HG03571 (cell line): ENCODE data around the gene ARL16.
A peak's percentile ranks its signal among the peaks of the same experiment; 100 is the strongest.

ENCODE experiments used
- ATAC-seq: cut with Tn5 transposase; IDR thresholded peaks from one replicate; pipeline ENCODE4 v1.9.1; 2021; ENCODE audit not compliant: unreplicated experiment

The ARL16 gene, protein sequence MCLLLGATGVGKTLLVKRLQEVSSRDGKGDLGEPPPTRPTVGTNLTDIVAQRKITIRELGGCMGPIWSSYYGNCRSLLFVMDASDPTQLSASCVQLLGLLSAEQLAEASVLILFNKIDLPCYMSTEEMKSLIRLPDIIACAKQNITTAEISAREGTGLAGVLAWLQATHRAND

DNA sequence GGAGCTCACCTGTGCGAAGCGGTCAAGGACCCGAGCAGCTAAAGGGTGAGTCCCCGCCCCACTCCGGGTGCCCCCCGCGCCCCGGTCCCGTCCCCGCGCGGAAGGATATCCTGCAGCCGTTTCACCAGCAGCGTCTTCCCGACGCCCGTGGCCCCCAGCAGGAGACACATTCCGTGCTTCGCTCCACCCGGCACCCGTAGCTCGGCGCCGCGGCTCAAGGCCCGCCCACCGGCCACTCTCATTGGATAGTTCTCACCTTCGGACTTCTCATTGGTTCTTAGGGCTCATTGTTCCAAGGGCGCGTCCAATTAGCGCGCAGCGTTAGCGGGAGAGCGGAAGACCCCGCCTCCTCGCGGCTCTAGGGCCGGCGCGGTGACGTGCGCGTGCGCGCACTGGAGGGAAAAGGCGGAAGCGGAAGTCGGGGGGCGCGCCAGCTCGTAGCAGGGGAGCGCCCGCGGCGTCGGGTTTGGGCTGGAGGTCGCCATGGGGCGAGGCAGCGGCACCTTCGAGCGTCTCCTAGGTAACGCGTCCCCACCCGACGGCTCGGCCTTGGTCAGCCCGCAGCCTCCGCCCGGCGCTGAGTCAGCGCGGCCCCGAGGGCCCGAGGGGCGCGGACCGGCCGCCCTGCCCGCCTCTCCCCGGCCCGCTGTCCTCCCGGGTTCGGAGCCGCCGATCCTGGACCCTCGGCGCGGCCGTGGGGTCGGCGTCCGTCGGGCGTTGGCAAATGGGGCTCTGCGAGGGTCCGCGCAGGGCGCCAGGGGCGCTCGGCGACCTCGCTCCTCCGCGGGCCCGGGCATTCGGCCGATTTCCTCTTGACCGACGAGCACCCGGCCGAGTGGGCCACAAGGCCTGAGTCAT, at the start of gene ARL16, which contains the start of gene HGS:
ARL16 (minus strand) TSS at position 214 of the 858 bp plus-strand sequence; CDS start at position 170, 44 bp downstream.
HGS (plus strand) TSS at position 428 of the 858 bp plus-strand sequence; CDS start at position 484, 56 bp downstream.
- peak; percentile 88 for ATAC-seq

DNA sequence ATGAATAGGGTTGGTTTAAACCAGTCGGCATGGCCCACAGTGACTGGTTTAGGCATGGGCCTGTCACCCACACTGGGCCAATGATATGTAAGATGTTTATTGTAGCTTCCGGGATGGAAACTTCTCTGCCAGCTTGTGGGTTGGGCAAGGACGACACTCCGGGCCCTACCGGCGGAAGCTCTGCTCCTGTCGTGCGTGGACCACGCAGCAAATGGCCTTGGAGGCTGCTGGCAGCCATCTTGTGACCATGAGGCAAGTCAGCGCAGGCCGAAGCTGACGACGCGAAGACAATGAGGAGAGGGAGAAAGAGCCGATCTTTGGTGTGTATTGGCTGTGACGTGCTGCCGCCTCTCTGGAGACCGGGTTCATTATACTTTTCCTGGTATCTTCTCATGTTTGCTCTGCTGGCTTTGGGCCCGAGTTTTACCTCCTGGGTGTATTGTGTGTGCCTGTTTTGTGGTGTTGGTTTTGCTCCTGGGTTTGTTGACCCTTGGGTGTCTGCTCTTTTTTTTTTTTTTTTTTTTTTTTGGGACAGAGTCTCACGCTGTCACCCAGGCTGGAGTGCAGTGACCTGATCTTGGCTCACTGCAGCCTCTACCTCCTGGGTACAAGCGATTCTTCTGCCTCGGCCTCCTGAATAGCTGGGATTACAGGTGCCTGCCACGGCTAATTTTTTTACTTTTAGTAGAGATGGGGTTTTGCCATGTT, 43.9 kb upstream of the ARL16 start:
- no peak for ATAC-seq

DNA sequence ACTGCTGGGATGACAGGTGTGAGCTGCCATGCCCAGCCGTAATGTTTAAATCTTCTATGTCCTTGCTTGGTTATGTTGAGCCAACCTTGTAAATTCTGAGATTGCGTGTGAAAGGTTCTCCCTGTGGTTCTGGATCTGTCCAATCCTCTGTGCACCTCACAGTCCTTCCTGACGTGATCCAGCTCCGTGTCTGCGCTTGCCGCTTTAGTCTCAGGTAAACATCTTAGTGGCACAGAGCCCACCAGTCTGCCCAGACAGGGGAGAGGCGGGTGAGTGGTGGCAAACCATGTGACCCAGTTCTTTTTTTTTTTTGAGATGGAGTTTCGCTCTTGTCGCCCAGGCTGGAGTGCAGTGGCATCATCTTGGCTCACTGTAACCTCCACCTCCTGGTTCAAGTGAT, 42.4 kb upstream of the ARL16 start:
- ATAC-seq = no peak

DNA sequence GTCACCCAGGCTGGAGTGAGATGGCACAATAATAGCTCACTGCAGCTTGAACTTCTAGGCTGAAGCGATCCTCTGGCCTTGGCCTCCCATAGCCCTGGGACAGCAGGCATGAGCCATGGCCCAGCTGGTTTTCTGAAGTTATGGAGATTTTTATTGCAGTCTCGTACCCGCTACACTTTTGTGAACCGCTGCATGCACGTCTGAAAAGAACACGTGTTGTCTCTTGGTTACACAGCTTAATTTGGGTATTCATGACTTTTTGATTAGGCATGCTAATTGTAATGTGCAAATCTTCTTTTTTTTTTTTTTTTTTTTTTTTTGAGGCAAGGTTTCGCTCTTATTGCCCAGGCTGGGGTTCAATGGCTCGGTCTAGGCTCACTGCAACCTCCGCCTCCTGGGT, 41.8 kb upstream of the ARL16 start:
- no peak for ATAC-seq

DNA sequence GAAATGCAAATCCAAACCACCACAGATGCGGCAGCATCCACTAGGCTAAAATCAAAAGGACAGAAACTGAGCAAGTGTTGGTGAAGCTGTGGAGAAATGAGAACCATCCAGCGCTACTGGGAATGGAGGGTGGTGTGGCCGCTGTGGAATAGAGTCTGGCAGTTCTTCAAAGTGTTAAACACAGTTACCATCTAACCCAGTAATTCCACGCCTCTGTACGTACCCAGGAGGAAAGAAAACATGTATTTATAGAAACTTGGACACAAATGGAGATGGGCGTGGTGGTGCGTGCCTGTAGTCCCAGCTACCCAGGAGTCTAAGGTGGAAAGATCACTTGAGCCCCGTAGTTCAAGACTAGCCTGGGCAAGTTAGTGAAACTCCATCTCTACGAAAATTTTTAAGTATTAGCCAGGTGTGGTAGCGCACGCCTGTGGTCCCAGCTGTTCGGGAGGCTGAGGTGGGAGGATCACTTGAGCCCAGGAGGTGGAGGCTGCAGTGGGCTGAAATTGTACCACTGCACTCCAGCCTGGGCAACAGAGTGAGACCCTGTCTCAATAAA, 40.1 kb upstream of the ARL16 start:
- ATAC-seq = no peak

DNA sequence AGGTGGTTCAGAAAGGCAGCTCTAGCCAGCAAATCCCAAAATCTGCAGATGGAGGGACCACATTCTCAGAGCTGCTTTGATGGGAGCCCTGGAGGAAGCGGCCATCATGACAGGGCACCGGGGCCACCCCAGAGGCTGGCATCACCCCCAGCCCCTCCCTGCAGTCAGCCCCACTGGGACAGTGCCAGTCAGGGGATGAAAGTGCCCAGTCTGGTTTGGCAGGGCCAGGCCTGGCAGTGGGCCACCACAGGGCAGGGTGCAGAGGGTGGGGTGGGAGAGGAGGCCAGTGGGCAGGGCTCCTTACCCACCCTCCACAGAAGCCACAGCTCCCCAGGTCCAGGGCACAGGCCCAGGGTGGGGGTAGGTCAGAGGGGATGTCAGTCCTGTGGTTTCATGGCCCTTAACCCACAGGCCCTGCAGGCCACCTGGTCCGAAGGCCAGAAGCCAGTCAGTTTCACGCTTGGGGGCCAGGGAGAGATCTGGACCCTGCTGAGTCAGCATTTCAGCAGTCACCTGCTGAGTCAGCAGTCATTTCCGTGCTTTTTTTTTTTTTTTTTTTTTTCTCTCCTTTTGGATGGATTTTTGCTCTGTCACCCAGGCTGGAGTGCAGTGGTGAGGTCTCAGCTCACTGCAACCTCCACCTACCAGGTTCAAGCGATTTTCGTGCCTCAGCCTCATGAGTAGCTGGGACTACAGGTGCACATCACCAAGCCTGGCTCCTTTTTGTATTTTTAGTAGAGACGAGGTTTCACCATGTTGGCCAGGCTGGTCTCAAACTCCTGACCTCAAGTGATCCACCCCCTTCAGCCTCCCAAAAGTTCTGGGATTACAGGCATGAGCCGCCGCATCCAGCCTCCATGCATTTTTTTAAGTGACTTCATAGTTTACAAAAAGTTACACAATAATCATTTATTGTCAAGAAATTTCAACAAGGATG, 38.9 kb upstream of the ARL16 start:
- no peak for ATAC-seq

DNA sequence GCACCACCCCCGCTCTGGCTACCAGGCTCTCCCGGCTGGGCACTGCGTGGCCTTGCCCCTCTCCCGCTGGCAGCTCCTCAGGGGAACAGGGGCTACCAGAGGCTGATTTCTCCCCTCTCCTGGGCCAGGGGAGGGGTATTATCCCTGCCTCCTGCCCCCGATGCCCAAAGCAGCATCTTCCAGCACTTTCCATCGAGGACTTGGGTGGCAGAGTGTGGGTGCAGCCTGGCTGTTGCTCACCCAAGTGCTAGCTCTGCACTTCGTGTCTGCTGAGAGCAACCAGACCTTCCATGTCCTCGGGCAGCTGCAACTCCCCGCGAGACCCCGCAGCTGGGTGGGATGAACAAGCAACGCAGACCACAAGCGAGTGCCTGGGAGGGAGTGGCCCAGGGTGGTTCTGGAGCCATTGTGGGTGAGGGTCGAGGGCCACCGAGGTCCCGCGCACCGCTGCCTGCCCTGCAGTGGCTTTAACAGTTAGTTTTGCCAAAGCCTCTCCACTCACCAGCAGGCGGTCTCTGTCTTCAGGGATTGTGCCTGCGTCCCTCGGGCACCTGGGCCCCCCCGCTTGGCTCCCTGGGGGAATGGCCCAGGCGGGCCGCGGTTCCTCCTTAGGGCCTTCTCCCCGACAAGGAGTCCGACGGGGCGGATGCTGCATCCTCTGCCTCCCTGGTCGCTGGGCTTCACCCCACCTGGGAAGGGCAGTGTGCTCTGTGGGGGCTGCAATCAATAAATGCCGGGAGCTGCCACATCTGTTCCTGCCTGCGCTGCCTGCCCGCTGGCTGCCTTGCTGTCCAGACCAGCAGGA, 36.9 kb upstream of the ARL16 start:
- ATAC-seq = no peak

DNA sequence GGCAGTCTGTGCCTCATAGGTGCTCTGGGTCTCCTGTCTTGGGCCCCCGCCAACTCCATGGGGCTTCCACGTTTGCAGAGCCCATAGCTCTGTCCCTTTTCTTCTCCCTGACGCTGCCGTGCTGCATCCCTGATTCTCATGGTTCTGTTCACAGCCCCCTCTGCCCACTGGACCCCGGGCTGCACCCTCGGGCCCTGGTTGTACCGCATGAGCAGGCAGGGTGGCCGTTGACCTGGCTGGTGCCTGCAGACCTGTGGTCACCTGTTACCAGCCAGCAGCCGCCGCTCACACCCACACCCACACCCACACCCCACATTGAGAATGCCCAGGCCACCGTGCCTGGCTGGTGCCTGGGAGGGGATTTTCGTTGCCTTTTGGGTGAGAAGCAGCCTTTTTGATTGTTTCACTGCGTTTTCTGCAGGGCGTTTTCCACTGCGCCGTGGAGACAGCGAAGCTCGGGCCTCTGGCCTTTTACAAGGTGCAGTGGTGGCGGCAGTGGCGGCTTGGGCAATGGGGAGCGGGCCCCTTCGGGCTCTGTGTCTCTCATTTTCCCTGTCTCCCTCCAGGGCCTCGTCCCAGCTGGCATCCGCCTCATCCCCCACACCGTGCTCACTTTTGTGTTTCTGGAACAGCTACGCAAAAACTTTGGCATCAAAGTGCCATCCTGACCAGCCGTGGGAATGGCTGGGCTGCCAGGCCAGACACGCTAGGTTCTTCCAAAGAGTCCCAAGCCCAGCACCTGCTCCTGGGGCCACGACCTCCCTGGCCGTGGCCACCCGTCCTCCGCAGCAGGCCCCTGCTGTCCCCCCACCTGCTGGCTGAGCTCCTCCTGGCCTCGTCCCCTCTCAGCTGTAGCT, 36.0 kb upstream of the ARL16 start:
- no peak for ATAC-seq

DNA sequence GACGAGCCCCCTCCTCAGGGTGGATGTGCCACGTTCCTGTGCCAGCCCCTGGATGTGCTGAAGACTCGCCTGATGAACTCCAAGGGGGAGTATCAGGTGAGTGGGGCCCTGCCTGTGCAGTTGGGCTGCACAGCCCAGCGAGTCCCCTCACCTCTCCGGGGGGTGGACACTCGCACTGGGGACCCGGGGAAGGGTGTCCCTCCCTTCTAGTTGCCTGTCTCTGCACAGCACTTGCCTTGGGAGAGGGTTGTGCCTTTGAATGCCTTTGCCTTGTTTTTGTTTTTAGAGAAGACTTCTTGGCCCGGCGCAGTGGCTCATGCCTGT, 34.1 kb upstream of the ARL16 start:
- ATAC-seq = no peak

DNA sequence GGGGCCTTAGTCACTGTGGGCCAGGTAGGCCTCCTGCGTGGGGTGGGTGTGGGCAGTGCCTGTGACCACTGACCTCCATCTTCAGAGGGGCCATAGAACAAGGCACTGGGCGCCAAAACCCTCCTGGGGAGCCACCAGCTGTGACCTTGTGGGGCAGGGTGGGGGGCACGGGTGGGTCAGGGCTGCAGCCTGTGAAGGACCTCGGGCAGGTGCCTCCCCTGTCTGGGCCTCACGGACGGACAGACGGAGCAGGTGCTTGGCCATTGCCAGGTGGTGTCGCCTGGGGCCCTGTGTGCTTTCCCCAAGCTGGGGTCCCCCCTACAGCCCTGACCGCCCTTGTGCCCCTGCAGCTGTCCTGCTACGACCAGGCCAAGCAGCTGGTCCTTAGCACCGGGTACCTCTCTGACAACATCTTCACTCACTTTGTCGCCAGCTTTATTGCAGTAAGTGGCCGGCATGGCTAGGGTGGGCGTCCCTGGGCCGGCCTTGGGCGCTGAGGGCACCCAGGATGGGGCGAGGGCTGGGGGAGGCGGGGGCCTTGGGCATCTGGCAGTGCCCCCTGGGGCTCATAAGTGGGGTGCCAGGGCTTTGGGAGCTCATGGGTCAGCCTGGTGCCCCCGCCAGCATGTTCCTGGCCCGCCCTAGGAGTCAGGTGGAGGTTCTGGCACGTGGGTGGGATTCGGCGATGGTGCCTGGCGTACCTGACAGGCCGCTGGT, 33.6 kb upstream of the ARL16 start:
- no peak for ATAC-seq

DNA sequence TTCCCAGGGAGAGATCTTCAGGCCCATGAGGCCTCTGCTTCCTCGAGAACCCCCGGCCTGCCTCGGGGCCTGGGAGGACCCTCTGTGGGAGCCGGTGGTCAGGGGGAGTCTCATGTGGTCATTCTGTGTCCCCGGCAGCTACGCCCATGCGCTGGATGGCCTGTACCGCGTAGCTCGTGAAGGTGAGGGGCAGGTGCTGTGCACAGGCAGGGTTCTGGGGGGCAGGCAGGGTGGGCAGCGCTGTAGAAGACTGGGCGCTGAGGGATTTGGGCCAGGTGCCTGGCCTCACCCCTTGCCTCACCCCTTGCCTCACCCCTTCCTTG, 33.0 kb upstream of the ARL16 start:
- no peak for ATAC-seq

DNA sequence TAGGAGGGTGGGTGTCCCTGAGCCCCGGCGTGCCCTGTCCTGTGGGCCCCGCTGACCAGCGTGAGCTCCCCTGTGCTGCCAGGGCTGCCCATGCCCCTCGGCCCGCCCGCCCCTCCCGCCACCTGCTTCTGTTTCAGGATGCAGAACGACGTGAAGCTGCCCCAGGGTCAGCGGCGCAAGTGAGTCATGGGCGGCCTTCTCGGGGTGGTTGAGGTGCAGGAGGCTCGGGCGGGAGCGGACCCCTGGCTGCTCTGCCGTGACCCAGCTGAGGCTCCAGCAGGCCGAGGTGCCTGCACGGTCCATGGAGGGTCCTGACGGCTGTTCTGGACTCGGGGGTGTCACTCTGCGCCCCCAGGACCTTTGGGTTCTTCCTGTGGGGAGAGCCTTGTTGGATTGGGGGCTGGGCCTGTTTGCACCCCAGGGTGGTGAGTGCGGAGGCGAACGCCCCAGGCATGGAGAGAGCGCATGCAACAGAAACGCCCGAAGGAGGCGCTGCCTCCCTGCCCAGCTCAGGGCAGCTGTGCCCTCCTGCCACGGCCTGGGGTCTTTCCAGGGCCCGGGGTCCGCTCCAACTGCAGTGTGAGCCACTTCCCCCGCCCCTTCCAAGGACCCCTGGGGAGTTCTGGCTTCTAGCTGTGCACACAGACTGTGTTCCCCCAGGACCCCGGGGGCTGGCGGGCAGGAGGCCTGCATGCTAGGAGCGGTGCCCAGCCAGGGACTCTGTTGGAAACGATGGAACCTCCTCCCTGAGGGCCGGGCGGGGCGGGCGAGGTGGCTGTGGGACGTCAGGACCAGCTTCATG, 32.5 kb upstream of the ARL16 start:
- no peak for ATAC-seq

DNA sequence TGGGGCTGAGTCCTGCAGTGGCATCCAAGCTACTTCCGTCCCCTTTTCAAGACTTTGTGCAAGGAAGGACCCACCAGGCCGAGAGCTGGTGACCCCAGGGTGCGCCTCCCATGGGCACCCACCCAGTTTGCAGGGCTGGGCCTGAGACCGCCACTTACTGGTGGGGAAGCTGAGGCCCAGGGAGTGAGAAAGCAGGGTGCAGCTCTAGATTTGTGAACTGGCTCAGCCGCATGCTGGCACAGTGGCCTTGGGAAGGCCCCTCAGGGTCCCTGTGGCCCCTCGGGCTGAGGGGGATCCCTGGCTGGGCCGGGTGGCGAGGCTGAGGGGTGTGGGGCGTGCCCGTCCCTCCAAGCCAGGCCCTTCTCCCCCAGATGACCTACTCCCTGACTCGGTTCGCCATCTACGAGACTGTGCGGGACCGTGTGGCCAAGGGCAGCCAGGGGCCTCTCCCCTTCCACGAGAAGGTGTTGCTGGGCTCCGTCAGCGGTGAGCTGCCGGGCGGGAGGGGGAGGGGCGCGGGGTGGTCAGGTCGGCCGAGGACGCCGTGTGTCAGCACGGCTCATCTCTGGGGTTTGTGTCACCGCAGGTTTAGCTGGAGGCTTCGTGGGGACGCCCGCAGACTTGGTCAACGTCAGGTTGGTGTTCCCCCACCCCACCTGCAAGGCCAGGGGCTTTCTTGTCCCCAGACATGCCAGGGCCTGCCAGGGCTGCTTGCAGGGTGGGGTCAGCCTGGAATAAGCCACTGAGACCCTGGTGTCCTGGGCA, 31.7 kb upstream of the ARL16 start:
- no peak for ATAC-seq

DNA sequence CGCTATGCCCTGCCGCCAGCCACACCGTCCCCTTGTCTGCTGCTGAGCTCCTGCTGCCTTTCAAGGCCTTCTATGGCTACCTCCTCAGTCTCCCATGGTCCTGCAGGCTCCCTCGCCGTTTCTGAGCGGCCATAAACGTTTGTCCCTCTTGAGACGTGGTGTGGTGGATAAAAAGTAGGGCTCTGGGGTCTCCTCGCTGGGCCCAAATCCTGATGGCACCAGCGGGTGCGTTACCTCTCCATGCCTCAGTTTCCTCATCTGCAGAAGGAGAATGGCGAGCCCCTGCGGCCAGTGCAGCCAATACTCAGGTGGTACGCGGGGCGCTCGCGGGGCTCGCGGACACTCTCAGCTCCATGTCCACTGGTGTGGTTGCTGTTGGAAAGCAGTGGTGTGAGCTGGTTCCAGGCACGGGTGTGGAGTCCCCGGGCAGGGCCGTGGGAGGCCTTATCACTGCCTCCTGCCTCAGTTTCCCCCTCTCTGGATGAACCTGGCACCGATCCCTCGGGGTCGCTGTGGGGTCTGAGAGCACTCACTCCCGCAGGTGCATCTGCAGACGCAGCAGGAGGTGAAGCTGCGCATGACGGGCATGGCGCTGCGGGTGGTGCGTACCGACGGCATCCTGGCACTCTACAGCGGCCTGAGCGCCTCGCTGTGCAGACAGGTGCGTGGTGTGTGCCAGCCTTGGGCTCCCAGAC, 31.0 kb upstream of the ARL16 start:
- ATAC-seq = no peak

DNA sequence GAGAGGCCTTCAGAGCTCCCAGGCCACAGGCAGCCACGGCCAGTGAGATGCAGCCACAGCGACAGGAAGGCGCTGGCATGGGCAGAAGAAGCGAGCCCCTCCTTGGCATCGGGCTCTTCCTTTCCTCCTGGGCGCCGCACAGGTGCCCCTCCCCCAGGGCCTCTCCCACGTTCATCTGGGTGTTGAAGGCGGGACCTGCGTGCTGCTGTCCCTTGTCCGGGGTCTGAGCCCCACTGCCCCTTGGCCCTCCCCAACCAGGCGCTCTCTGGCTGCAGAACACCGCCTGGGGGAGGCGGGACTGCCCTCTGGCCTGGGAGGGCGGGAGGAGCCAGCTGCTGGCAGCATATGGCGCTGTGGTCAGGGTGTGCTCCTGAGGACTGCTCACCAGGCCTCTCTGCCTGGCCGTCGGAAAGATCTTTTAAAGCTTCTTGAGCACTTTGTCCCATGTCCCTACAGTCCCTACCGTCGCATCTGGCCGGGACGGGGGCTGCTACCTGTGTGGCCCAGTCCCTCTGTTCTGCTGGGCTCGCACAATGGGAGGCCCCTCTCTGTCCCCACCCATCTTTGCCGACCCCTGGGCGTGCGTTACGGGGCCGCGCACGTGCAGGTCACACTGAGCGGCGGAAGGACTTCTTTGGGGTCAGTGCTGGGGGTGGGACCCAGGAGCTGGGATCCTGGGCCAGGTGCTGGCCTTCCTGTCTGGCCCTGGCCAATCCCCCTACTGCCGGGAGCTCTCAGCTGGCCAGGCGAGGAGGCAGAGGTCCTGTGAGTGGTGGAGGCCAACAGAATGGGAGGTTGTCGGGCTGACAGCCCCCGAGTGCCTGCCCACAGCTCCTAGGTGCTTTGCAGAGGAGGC, 30.2 kb upstream of the ARL16 start:
- no peak for ATAC-seq
